ENCODE results near the gene LEF1. TPM values are rescaled to one million over a fixed set of nuclear protein-coding genes. Genes with fewer than 3 reads are reported as not detected.

LEF1 gene
- total and polyA plus RNA-seq, 9 of the 15 experiments (the other 6 are each of a cell fraction or from before 2014, with no cell fraction given) = 15.1 to 81.1 (median 29.7) TPM

- H3K9ac ChIP-seq (ENCODE audit: insufficient read depth in 1 of 2, low read depth in 2 of 2, low read length in 2 of 2) = no peak overlapping the region
- no peaks in the 10 kb centered on the region for H3K9me1 ChIP-seq (ENCODE audit: control insufficient read depth, insufficient read depth, low read length)
- BruUV-seq (replicated peaks) = no TSS peak
- no peak for ATAC-seq
- H3K4me1 ChIP-seq (replicated peaks in 1 of 2; ENCODE audit: control insufficient read depth in 2 of 2, insufficient read depth in 2 of 2, low read length in 2 of 2) = peaks cover 2 to 20% of the 10 kb centered on the region in 2 experiments; a peak in 4 of 5 replicates
- H3K4me3 ChIP-seq = no peak overlapping the region
- ChIA-PET POLR2A (no interaction called here), CTCF (ENCODE audit: low intra/inter-chr PET ratio) (no interaction called here)
- no peaks in the 10 kb centered on the region; the same call in 2 of the 3 replicates for H3K36me3 ChIP-seq (ENCODE audit: control insufficient read depth, insufficient read depth, low read length)
- H3K9me3 ChIP-seq (replicated peaks; ENCODE audit: control insufficient read depth, insufficient read depth, low read depth, low read length) = no peaks in the 10 kb centered on the region
- intact Hi-C loops (cut with micrococcal nuclease) = no loop called here
- H3K27ac ChIP-seq (ENCODE audit: extremely low read depth, low read depth, low read length) = no peak overlapping the region
- H4K20me1 ChIP-seq (replicated peaks; ENCODE audit: control insufficient read depth, insufficient read depth, low read length) = no peaks in the 10 kb centered on the region
- peaks cover 3% of the 10 kb centered on the region; the same call in 1 of the 3 replicates for H3K79me2 ChIP-seq (ENCODE audit: control insufficient read depth, insufficient read depth, low read length)
- in situ Hi-C loops (cut with MboI) = no loop called here
- no peak for DNase-seq (ENCODE audit: extremely low read depth in 1 of 4, low spot score in 3 of 4)
- 47% methylated on average over 3 of the region's 3 CpGs for WGBS (ENCODE audit: insufficient coverage, low coverage, missing lambda C conversion rate)
- no peak overlapping the region for H2AFZ ChIP-seq (ENCODE audit: low read depth, low read length)
- no peaks in the 10 kb centered on the region for H3K27me3 ChIP-seq (ENCODE audit: control insufficient read depth in 2 of 2, insufficient read depth in 2 of 2, low read length in 2 of 2)
- no peak overlapping the region for H3K4me2 ChIP-seq (ENCODE audit: insufficient read depth, low read length)
- no peak for FAIRE-seq
- TF ChIP-seq RNF219 (CRISPR knock-in tag; IDR thresholded peaks at IDR 0.05) = no peak
- TF ChIP-seq MXI1 (IDR thresholded peaks at IDR 0.05; ENCODE audit: low read depth, low read length) = no peak
- TF ChIP-seq LEF1 (IDR thresholded peaks at IDR 0.05) = no peak
- no peak for TF ChIP-seq TAF15 (IDR thresholded peaks at IDR 0.05; ENCODE audit: low read depth, low read length)
- no peak for TF ChIP-seq CHD7 (IDR thresholded peaks at IDR 0.05; ENCODE audit: low read depth, low read length)
- TF ChIP-seq ZNF655 (CRISPR knock-in tag; IDR thresholded peaks at IDR 0.05) = no peak
- TF ChIP-seq CHD2 (IDR thresholded peaks at IDR 0.05; ENCODE audit: low read depth, low read length) = no peak
- no peak for TF ChIP-seq MYC (IDR thresholded peaks at IDR 0.05; ENCODE audit: low read depth, low read length)
- no peak for TF ChIP-seq MYC (CRISPR knock-in tag; IDR thresholded peaks at IDR 0.05; ENCODE audit: borderline replicate concordance, low read depth)
These were observed 7.2 kb upstream of the LEF1 start for GRCh38 chr4:108175966-108176365.

All from K562 (cell line).